Caki2 (cell line): ENCODE measurements around the gene PTPRO. TPM values are rescaled to one million over a fixed set of nuclear protein-coding genes. Genes with fewer than 3 reads are reported as not detected.

Source experiments
- DNase-seq: peaks from one replicate; pipeline ENCODE4 v3.0.0-alpha.2; 2015; ENCODE audit warnings: low read depth
- in situ Hi-C: cut with HindIII; loops from 2 replicates; pipeline ENCODE4 v1.10.0; 2016; ENCODE audit warnings: low sequenced_read_pairs, low pct_unique_long_range_greater_than_20kb, mixed read lengths
- total RNA-seq: library from RNA; depleted of rRNA; stranded (reverse); fragments of >200 nt; shearing (Covaris generic); gene quantifications from 2 replicates; pipeline ENCODE4 v1.2.3, GENCODE V29; 2014; ENCODE audit warnings: low replicate concordance

Gene PTPRO
- total RNA-seq, 1 experiment from 2014 or later, result 0.54 TPM

GRCh38 chr12:15494329-15495046, 172.2 kb downstream of the PTPRO start:
- DNase-seq, result no peak
- in situ Hi-C loops, result no loop called here

- in situ Hi-C loops, result no loop called here
Observed at GRCh38 chr12:15495746-15496145, 173.4 kb downstream of the PTPRO start.

GRCh38 chr12:15496738-15497137, 174.4 kb downstream of the PTPRO start:
- DNase-seq, result no peak
- in situ Hi-C loops, result no loop called here

More at GRCh38 chr12:15495746-15496145, 173.4 kb downstream of the PTPRO start:
- no peak for DNase-seq

GRCh38 chr12:15497671-15498292, 175.5 kb downstream of the PTPRO start:
- DNase-seq, result no peak
- in situ Hi-C loops, result no loop called here

- in situ Hi-C loops, result no loop called here
- DNase-seq, result no peak
Observed at GRCh38 chr12:15502211-15502610, 179.9 kb downstream of the PTPRO start.

- in situ Hi-C loops, result no loop called here
- no peak for DNase-seq
Observed at GRCh38 chr12:15505616-15506015, 183.3 kb downstream of the PTPRO start.

- DNase-seq, result no peak
- in situ Hi-C loops, result no loop called here
Observed at GRCh38 chr12:15515010-15515409, 192.7 kb downstream of the PTPRO start.

GRCh38 chr12:15520083-15520482, 197.8 kb downstream of the PTPRO start:
- no peak for DNase-seq
- in situ Hi-C loops, result no loop called here

GRCh38 chr12:15520844-15521243, 198.5 kb downstream of the PTPRO start:
- in situ Hi-C loops, result no loop called here
- no peak for DNase-seq

- DNase-seq, result peak; percentile 31
- in situ Hi-C loops, result no loop called here
Observed at GRCh38 chr12:15522574-15523187, 200.4 kb downstream of the PTPRO start.

GRCh38 chr12:15525441-15525840, 203.1 kb downstream of the PTPRO start:
- DNase-seq, result no peak
- in situ Hi-C loops, result no loop called here

GRCh38 chr12:15526033-15526432, 203.7 kb downstream of the PTPRO start:
- DNase-seq, result no peak
- in situ Hi-C loops, result no loop called here

GRCh38 chr12:15527201-15528080, 205.1 kb downstream of the PTPRO start:
- DNase-seq, result no peak
- in situ Hi-C loops, result no loop called here

GRCh38 chr12:15528666-15529065, 206.4 kb downstream of the PTPRO start:
- in situ Hi-C loops, result no loop called here

GRCh38 chr12:15530361-15530760, 208.1 kb downstream of the PTPRO start:
- in situ Hi-C loops, result no loop called here
- DNase-seq, result no peak

More at GRCh38 chr12:15528666-15529065, 206.4 kb downstream of the PTPRO start:
- no peak for DNase-seq

- in situ Hi-C loops, result no loop called here
- peak; percentile 65 for DNase-seq
Observed at GRCh38 chr12:15532364-15532977, 210.2 kb downstream of the PTPRO start.

- DNase-seq, result no peak
- in situ Hi-C loops, result no loop called here
Observed at GRCh38 chr12:15534322-15534721, 212.0 kb downstream of the PTPRO start.

GRCh38 chr12:15534874-15535273, 212.6 kb downstream of the PTPRO start:
- DNase-seq, result no peak
- in situ Hi-C loops, result no loop called here
